ENCODE measurements around the gene IFIT1.
"Not testable (repeated sequence)": the region's sequence is repeated elsewhere in the genome, so short reads cannot be mapped to it uniquely, and the experiment has no call there.

IFIT1 gene

GRCh38 chr10:89399956-89400355 is 7.5 kb downstream of the IFIT1 start:
- DNase-seq (ENCODE audit: low spot score) = no peak

DNA sequence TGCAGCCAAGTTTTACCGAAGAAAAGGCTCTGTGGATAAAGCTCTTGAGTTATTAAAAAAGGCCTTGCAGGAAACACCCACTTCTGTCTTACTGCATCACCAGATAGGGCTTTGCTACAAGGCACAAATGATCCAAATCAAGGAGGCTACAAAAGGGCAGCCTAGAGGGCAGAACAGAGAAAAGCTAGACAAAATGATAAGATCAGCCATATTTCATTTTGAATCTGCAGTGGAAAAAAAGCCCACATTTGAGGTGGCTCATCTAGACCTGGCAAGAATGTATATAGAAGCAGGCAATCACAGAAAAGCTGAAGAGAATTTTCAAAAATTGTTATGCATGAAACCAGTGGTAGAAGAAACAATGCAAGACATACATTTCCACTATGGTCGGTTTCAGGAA is 10.6 kb downstream of the IFIT1 start:
- no peak for DNase-seq (ENCODE audit: low spot score)

GRCh38 chr10:89404104-89405047 is 12.0 kb downstream of the IFIT1 start:
- no peak for DNase-seq (ENCODE audit: low spot score)

GRCh38 chr10:89406178-89406577 is 13.8 kb downstream of the IFIT1 start:
- not testable (repeated sequence) for DNase-seq (ENCODE audit: low spot score)

GRCh38 chr10:89407792-89408191 is 15.4 kb downstream of the IFIT1 start:
- DNase-seq (ENCODE audit: low spot score) = not testable (repeated sequence)

- not testable (repeated sequence) for DNase-seq (ENCODE audit: low spot score)
These were observed 16.9 kb downstream of the IFIT1 start for GRCh38 chr10:89409282-89409681.

DNA sequence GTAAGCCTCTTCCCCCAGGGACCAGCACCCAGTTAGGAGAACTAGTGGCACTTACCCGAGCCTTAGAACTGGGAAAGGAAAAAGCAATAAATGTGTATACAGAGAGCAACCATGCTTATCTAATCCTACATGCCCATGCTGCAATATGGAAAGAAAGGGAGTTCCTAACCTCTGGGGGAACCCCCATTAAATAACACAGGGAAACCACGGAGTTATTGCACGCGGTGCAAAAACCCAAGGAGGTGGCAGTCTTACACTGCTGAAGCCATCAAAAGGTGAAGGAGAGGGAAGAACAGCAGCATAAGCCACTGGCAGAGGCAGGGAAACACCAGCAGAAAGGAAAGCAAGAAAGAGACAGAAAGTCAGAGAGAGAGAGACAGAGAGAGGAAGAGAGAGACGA is 18.1 kb downstream of the IFIT1 start:
- DNase-seq (ENCODE audit: low spot score) = not testable (repeated sequence)

GRCh38 chr10:89411135-89411534 is 18.7 kb downstream of the IFIT1 start:
- not testable (repeated sequence) for DNase-seq (ENCODE audit: low spot score)

- DNase-seq (ENCODE audit: low spot score) = not testable (repeated sequence)
These were observed 19.9 kb downstream of the IFIT1 start for GRCh38 chr10:89412276-89412675.

- DNase-seq (ENCODE audit: low spot score) = no peak
These were observed 21.0 kb downstream of the IFIT1 start for GRCh38 chr10:89413398-89413912.

GRCh38 chr10:89414146-89414878 is 21.9 kb downstream of the IFIT1 start, which contains the start of gene IFIT5:
Gene IFIT5 (plus strand): TSS chr10:89414568. CDS start chr10:89414799, 231 bp downstream.
- DNase-seq (ENCODE audit: low spot score) = peak; percentile 85

DNA sequence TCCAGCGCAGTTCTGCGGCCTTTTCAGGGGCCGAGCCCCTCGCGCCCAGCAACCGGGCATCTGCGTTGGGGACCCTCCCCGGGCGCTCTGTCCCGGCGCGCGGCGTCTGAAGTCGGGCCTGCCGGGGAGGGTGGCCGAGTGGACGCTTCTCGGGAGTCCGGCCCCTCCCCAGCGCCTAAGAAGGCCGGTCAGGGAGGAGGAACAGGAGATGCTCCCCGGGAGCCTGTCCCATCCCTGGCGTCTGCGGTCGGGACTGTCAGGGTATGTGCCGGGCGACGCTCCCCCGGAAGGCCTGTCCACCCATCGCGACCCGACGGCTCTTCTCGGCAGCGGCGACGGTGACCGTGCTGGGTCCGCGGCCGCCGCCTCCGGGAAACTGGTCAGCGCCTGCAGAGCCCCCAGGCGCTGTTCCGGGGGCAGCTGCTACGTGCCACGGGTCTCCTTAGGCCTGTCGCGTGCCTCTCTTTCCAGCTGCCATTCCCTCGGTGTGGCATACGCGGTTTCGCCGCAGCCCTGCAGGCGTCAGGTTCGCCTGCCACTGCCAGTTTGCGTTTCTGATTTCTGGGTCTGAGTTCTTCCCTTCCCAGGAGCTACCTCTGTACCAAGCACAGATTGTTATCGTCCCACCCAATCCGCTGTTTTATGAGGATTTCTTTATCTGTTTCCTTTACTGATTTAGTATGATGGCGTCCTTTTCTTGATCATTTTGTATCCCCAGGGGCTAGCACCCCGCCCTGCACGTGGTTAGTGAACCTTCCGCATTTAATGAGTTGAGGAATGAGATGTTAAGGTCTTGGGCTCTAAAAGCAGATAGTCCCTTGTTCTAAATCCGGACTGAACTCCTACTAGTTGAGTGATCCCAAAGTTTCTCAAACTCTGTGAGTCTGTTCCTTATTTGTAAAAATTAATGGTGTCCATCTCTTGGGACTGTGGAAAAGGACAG is 22.7 kb downstream of the IFIT1 start:
- DNase-seq (ENCODE audit: low spot score) = peak; percentile 66

GRCh38 chr10:89416465-89416864 is 24.0 kb downstream of the IFIT1 start:
- no peak for DNase-seq (ENCODE audit: low spot score)

GRCh38 chr10:89419548-89419947 is 27.1 kb downstream of the IFIT1 start:
- DNase-seq (ENCODE audit: low spot score) = no peak

DNA sequence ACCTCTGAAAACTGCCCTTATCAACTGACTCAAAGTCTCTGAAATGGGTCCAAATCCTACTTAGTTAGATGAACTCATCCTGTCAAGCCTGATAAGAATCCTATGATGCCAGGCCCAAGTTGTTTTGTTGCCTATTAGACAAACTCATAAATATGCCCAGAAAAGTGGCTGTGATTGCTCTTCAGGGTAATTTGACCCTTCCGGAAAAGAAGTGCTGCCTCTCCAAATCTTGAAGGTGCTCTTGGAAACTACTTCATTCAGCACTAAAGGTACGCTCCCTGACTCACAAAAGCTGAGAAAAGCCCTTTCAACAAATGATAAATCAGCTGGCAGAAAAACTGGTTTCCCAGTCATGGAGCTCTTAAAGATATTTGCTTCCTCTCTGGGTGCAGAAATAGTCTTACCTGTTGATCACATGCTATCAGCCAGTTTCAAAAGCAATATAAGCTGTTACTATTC is 28.6 kb downstream of the IFIT1 start:
- DNase-seq (ENCODE audit: low spot score) = no peak

GRCh38 chr10:89425000-89425399 is 32.6 kb downstream of the IFIT1 start:
- DNase-seq (ENCODE audit: low spot score) = no peak

GRCh38 chr10:89426230-89426868 is 33.9 kb downstream of the IFIT1 start:
- peak; percentile 62 for DNase-seq (ENCODE audit: low spot score)

- DNase-seq (ENCODE audit: low spot score) = no peak
These were observed 35.2 kb downstream of the IFIT1 start for GRCh38 chr10:89427629-89428028.

DNA sequence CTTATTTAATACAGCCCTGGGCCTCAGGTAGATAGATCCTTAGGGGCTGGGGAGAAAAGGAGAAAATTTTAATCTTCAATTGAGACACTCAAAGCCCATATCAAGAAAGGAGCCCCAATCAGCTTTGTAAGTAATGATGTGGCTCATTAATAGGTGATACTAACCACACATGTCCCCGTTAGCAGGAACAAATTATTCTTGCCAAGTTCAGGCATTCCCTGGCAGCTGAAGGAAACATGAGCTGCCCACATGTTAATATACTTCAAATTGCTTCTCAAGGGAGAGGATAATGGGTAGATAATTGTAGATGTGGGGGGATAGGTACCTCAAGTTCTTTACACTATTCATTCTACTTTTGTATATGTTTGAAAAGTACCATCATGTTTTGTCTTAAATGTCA is 36.5 kb downstream of the IFIT1 start:
- no peak for DNase-seq (ENCODE audit: low spot score)

DNA sequence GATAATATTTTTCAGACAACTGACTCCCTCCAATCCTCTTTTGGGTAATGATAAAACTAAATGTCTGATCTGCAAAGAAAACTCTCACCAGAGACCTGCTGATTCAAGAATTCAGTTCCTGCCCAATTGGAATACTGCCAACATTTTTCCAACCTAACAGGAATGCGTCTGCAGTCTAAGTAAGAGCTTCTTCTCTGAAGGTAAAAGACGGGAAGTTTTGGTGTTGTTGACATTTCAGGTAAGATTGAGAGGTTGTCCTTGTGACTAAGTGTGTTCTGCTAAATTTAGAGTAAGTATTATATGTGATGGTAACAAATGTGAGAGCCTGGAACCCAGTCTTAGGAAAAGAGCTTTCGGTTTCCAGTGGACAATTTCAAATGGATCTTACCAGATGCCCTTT is 39.6 kb downstream of the IFIT1 start:
- DNase-seq (ENCODE audit: low spot score) = no peak

- no peak for DNase-seq (ENCODE audit: low spot score)
These were observed 46.1 kb downstream of the IFIT1 start for GRCh38 chr10:89438525-89438924.

All from Ammon's horn (tissue), 1 donor.